Astrocyte (in vitro differentiated cells and primary cell): Measurements from ENCODE around the gene HES3. TPM values are rescaled to one million over a fixed set of nuclear protein-coding genes. Genes with fewer than 3 reads are reported as not detected.

ENCODE experiments used
- DNase-seq: peaks from one replicate; pipeline ENCODE4 v3.0.0-alpha.2; 2010; ENCODE audit warnings: low read depth
- FAIRE-seq: peaks from 2 replicates; lab custom pipeline; 2011; peaks lifted over from hg19 to GRCh38; lab: Jason Lieb, UNC
- H2AFZ ChIP-seq: 2 replicates; pipeline ENCODE4 v1.6.0; 2012; ENCODE audit warnings: low read depth, low read length, inconsistent platforms
- H3K27ac ChIP-seq: 2 replicates; pipeline ENCODE4 v1.5.1; 2011; ENCODE audit warnings: low read depth, low read length, inconsistent platforms
- H3K27me3 ChIP-seq: 2 replicates; pipeline ENCODE4 v1.6.0; 2011; ENCODE audit warnings: low read length, inconsistent platforms; ENCODE audit not compliant: insufficient read depth
- H3K36me3 ChIP-seq: 2 replicates; pipeline ENCODE4 v1.5.1; 2011; ENCODE audit warnings: low read length, inconsistent platforms; ENCODE audit not compliant: insufficient read depth
- H3K4me1 ChIP-seq: 2 replicates; pipeline ENCODE4 v1.5.1; 2011; ENCODE audit warnings: low read length, inconsistent platforms; ENCODE audit not compliant: insufficient read depth
- H3K4me2 ChIP-seq: 2 replicates; pipeline ENCODE4 v1.6.0; 2012; ENCODE audit warnings: low read length, inconsistent platforms
- H3K4me3 ChIP-seq: 2 replicates; pipeline ENCODE4 v1.5.1; 2011; ENCODE audit warnings: low read depth, mild to moderate bottlenecking, low read length, inconsistent platforms; ENCODE audit not compliant: insufficient read depth
- H3K79me2 ChIP-seq: 2 replicates; pipeline ENCODE4 v1.6.0; 2012; ENCODE audit warnings: mild to moderate bottlenecking, low read length, inconsistent platforms; ENCODE audit not compliant: insufficient read depth
- H3K9ac ChIP-seq: 2 replicates; pipeline ENCODE4 v1.6.0; 2012; ENCODE audit warnings: mild to moderate bottlenecking, low read length, inconsistent platforms
- H3K9me3 ChIP-seq: 2 replicates; pipeline ENCODE4 v1.5.1; 2012; ENCODE audit warnings: low read depth, mild to moderate bottlenecking, low read length, inconsistent platforms; ENCODE audit not compliant: insufficient read depth
- H4K20me1 ChIP-seq: 2 replicates; pipeline ENCODE4 v1.6.0; 2012; ENCODE audit warnings: low read length, inconsistent platforms; ENCODE audit not compliant: insufficient read depth
- H3K27ac Mint-ChIP-seq: one replicate; pipeline ENCODE4 v1.8.0; 2021; ENCODE audit warnings: mild to moderate bottlenecking, mixed read lengths; ENCODE audit not compliant: unreplicated experiment
- H3K27me3 Mint-ChIP-seq: one replicate; pipeline ENCODE4 v1.8.0; 2021; ENCODE audit warnings: low read depth, mixed read lengths; ENCODE audit not compliant: unreplicated experiment
- H3K36me3 Mint-ChIP-seq: one replicate; pipeline ENCODE4 v1.8.0; 2021; ENCODE audit warnings: low read depth, mixed read lengths; ENCODE audit not compliant: unreplicated experiment
- H3K4me1 Mint-ChIP-seq: one replicate; pipeline ENCODE4 v1.8.0; 2021; ENCODE audit warnings: low read depth, mixed read lengths; ENCODE audit not compliant: unreplicated experiment
- H3K4me3 Mint-ChIP-seq: one replicate; pipeline ENCODE4 v1.8.0; 2021; ENCODE audit warnings: mild to moderate bottlenecking, moderate library complexity, mixed read lengths; ENCODE audit not compliant: unreplicated experiment
- H3K9me3 Mint-ChIP-seq: one replicate; pipeline ENCODE4 v1.8.0; 2021; ENCODE audit warnings: mild to moderate bottlenecking, mixed read lengths; ENCODE audit not compliant: unreplicated experiment
- EZH2 ChIP-seq: IDR thresholded peaks from 2 replicates; pipeline ENCODE4 v1.6.1; 2012; ENCODE audit warnings: mild to moderate bottlenecking, low read length, inconsistent platforms; ENCODE audit not compliant: insufficient read depth
- total RNA-seq: library from RNA; stranded (reverse); gene quantifications from 2 replicates; pipeline ENCODE4 v1.2.1, GENCODE V29; 2021
- TF ChIP-seq, protein P1 (sequence below): IDR thresholded peaks from 2 replicates; pipeline ENCODE4 v1.5.1; 2011; ENCODE audit warnings: low read depth, mild to moderate bottlenecking, inconsistent platforms, low read length, moderate library complexity; ENCODE audit not compliant: insufficient read depth

HES3 gene
- total RNA-seq, 1 donor from 2014 or later: not detected

DNA sequence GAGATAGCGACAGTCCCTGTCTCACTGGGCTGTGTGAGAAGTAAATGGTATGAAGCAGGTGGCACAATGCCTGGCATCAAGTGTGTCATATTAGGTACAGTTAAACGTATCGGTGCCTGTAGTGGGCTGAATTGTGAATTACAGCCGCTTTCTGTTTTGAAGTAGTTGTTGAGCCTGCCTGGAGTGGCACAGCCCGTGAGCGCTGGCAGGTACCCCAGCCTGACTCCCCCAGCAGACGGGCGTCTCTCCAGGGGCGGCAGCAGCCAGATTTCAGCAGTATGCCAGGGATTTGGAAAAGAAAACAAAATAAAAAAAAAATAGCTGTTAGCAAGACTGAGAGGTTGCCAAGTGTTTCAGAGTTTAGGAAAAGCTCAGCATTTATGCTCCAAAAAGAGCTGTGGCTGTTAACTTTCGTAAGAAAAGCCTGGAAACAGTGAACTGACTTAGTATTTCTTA, 43.5 kb downstream of the HES3 start:
- Histone ChIP-seq H3K36me3 (no peaks in the 10 kb centered on the region), H3K9me3 (no peaks in the 10 kb centered on the region), H3K9ac (no peak overlapping the region), H2AFZ (no peak overlapping the region), H4K20me1 (peaks cover 15% of the 10 kb centered on the region), H3K4me1 (no peaks in the 10 kb centered on the region), H3K4me3 (no peak overlapping the region), H3K4me2 (no peak overlapping the region), H3K79me2 (no peaks in the 10 kb centered on the region), H3K27ac (no peak overlapping the region), H3K27me3 (no peaks in the 10 kb centered on the region)
- no peaks in the 10 kb centered on the region for H3K27me3 Mint-ChIP-seq
- FAIRE-seq (no peak), DNase-seq (no peak)
- TF ChIP-seq, protein P1, sequence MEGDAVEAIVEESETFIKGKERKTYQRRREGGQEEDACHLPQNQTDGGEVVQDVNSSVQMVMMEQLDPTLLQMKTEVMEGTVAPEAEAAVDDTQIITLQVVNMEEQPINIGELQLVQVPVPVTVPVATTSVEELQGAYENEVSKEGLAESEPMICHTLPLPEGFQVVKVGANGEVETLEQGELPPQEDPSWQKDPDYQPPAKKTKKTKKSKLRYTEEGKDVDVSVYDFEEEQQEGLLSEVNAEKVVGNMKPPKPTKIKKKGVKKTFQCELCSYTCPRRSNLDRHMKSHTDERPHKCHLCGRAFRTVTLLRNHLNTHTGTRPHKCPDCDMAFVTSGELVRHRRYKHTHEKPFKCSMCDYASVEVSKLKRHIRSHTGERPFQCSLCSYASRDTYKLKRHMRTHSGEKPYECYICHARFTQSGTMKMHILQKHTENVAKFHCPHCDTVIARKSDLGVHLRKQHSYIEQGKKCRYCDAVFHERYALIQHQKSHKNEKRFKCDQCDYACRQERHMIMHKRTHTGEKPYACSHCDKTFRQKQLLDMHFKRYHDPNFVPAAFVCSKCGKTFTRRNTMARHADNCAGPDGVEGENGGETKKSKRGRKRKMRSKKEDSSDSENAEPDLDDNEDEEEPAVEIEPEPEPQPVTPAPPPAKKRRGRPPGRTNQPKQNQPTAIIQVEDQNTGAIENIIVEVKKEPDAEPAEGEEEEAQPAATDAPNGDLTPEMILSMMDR: no peak
- no peak for TF ChIP-seq EZH2
- no peak overlapping the region for H3K27ac Mint-ChIP-seq
- peaks cover 14% of the 10 kb centered on the region for H3K36me3 Mint-ChIP-seq
- H3K9me3 Mint-ChIP-seq: no peaks in the 10 kb centered on the region
- no peak overlapping the region for H3K4me3 Mint-ChIP-seq
- no peaks in the 10 kb centered on the region for H3K4me1 Mint-ChIP-seq

DNA sequence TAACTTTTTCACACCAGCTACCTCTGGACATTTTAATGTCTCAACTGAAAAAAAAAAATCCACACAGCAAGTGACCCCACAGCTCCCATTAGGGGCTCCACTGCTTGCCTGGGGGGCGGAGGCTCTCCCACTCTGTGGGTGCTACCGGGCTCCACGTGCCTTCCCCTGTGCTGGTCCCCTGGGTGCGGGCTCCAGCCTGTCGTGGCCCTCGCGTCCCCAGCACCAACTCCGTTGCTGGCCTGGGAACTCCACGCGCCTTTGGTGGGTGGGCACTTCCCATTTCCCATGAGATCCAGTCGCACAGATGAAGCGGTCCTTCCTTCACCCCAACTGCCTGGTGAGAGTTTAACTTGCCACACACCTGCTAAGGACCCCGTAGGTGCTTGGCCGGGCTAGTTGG, 44.0 kb downstream of the HES3 start:
- Histone ChIP-seq H3K79me2 (no peaks in the 10 kb centered on the region), H3K4me1 (no peaks in the 10 kb centered on the region), H3K27me3 (no peaks in the 10 kb centered on the region), H3K9me3 (no peaks in the 10 kb centered on the region), H3K9ac (no peak overlapping the region), H3K4me2 (no peak overlapping the region), H4K20me1 (peaks cover 10% of the 10 kb centered on the region), H3K36me3 (no peaks in the 10 kb centered on the region), H3K4me3 (no peak overlapping the region), H3K27ac (no peak overlapping the region), H2AFZ (no peak overlapping the region)
- FAIRE-seq: no peak
- Mint-ChIP-seq H3K27ac (no peak overlapping the region), H3K27me3 (no peaks in the 10 kb centered on the region), H3K36me3 (peaks cover 11% of the 10 kb centered on the region), H3K9me3 (no peaks in the 10 kb centered on the region), H3K4me3 (no peak overlapping the region), H3K4me1 (no peaks in the 10 kb centered on the region)
- TF ChIP-seq, protein P1: no peak
- DNase-seq: no peak

DNA sequence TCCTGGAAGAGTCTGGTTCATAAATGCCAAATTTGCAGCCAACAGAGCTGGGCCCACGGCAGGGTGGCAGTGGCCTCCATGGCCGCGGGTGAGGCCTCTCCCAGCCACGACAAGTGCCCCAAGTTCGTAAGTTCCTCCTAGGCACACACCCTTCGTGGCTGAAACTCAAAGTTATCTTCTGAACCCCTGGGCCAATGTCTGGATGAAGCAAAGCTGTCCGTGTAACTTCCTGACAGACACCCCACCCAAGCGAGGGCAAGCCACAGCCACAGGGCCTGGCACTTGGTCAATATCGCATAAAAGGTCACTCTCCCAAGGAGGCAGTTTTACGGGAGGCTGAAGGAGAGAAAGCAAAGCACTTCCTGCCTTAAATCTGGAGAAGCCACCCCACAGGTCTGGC, 44.7 kb downstream of the HES3 start:
- no peak overlapping the region for H3K27ac ChIP-seq
- no peaks in the 10 kb centered on the region for H3K9me3 Mint-ChIP-seq
- H3K36me3 ChIP-seq: peaks cover 2% of the 10 kb centered on the region
- no peak overlapping the region for H3K4me3 ChIP-seq
- H3K9ac ChIP-seq: no peak overlapping the region
- no peaks in the 10 kb centered on the region for H3K79me2 ChIP-seq
- no peak for TF ChIP-seq EZH2
- TF ChIP-seq, protein P1: no peak
- H4K20me1 ChIP-seq: peaks cover 9% of the 10 kb centered on the region
- no peaks in the 10 kb centered on the region for H3K4me1 Mint-ChIP-seq
- FAIRE-seq (no peak), DNase-seq (no peak)
- H3K4me2 ChIP-seq: no peak overlapping the region
- peaks cover 17% of the 10 kb centered on the region for H3K36me3 Mint-ChIP-seq
- no peaks in the 10 kb centered on the region for H3K9me3 ChIP-seq
- H3K27ac Mint-ChIP-seq: no peak overlapping the region
- no peaks in the 10 kb centered on the region for H3K4me1 ChIP-seq
- no peaks in the 10 kb centered on the region for H3K27me3 ChIP-seq
- no peak overlapping the region for H2AFZ ChIP-seq
- H3K4me3 Mint-ChIP-seq: no peak overlapping the region
- H3K27me3 Mint-ChIP-seq: no peaks in the 10 kb centered on the region
